GM18858 (cell line): Measurements from ENCODE around the gene WDR54.

Experiments
- ATAC-seq: cut with Tn5 transposase; IDR thresholded peaks from one replicate; pipeline ENCODE4 v1.9.1; 2021; ENCODE audit not compliant: unreplicated experiment

The WDR54 gene

DNA sequence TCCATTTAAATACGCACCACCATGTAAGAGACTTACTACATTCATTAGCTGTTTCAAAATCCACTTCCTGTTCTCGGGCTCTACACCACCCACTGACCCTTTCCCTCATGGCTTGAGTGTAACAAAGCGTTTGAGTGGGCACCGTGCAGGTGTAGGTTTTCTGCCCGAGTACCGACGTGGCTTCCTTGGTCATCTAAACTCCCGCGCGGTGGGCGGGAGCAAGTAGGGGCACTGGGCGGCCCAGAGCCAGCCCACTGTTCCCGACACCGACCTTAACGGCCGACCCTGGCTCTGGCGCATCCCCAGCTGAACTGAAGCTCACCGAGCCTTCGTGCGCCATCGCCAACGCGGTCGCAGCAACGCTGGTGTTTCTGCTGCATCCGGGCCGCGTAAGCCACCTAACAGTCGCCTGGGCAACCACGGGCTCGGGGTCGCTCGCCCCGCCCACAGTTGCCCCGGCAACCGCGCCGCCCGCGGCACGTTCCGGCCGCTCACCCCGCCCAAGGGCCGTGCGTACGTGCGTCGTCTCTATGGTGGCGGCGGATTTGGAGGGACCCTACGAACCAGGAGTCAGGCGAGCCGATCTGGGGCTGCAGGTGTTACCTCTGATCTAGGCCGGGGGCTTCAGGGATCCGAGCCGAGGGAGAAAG, at the start of gene WDR54, which contains the start of gene C2orf81:
Gene WDR54, plus strand, starts transcription at position 510 of the 650 bp plus-strand sequence. CDS start 424 bp downstream, outside the sequence.
Gene C2orf81, minus strand, starts transcription at position 399 of the 650 bp plus-strand sequence. Its CDS starts 59 bp downstream, at position 340.
- ATAC-seq: peak; percentile 88

GRCh38 chr2:74372674-74373073, 48.9 kb upstream of the WDR54 start:
- ATAC-seq: no peak

- ATAC-seq: no peak
Observed at GRCh38 chr2:74373221-74373676, 48.3 kb upstream of the WDR54 start.

GRCh38 chr2:74373985-74374384, 47.5 kb upstream of the WDR54 start:
- no peak for ATAC-seq

DNA sequence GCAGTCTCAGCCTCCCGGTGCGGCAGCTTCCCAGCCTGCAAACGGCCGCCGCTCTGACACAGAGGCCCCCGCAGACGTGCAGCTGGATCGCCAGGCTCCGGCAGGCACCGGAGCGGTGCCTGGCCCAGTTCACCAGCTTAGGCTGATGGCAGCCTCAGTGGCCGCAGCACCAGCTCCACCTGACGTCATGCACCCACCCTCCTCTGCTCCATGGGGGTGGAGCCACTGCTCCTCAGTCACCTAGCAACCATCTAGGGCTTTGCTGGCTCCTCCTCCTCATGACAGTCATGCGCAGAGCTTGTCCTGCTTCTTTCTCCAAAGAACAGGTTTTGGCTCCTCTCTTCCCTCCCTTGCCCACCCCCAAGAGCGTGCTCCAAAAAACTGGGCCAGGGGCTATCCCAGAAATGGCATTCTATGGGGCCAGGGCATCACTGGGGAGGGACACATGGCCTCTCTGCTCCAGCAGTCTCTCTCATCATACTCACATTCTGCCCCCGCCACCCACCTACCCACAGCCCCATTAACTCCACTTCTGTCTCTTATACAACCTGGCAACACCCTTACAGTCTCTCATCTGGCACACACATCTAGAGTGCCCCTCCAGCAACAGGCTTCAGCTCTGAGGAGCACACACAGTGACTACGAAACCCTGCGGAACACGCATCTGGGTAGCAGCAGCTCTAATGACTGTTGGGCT, 46.9 kb upstream of the WDR54 start:
- ATAC-seq: no peak

GRCh38 chr2:74375838-74376237, 45.7 kb upstream of the WDR54 start:
- no peak for ATAC-seq

DNA sequence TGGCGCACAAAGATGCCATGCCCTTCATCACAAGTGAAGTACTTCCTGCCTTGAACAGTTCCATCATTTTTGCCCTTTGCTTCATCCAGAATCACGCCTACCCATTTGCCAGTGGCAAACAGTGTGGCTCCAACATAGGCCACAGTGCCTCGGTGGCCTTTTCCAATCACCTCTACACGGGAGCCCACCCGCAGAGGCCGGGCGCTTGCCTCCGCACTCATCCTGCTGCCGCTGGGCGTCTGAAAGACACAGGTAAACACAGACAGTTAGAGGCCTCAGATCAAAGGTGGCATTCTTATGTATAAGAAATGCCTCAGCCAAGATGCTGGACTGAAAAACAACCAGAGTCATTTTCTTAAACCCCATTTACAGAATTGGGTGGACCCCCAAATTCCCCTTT, 43.5 kb upstream of the WDR54 start:
- no peak for ATAC-seq

- ATAC-seq: no peak
Observed at GRCh38 chr2:74379851-74380789, 41.4 kb upstream of the WDR54 start, which contains the start of gene DCTN1. TSS of gene DCTN1 (minus strand) at chr2:74380311. CDS start at chr2:74380037, 274 bp downstream.

- no peak for ATAC-seq
Observed at GRCh38 chr2:74381751-74382150, 39.8 kb upstream of the WDR54 start.

- no peak for ATAC-seq
Observed at GRCh38 chr2:74383254-74383653, 38.3 kb upstream of the WDR54 start.

DNA sequence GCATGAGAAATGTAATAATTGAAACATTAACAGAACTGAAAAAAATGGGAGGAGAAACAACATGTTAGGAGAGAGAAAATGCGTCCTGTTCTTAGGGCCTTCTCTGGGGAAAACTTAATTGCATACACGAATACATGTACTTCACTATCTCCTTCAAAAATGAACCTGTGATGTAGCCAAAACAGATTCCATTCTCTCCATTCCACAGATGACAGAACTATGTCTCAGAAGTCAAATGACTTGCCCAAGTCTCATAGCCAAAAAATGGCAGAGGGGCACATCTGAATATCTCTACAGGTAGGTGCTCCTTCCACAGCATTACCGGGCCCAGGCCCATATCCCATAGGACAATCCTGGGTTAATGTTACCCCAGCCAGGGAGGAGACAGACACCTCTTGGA, 37.5 kb upstream of the WDR54 start:
- no peak for ATAC-seq

DNA sequence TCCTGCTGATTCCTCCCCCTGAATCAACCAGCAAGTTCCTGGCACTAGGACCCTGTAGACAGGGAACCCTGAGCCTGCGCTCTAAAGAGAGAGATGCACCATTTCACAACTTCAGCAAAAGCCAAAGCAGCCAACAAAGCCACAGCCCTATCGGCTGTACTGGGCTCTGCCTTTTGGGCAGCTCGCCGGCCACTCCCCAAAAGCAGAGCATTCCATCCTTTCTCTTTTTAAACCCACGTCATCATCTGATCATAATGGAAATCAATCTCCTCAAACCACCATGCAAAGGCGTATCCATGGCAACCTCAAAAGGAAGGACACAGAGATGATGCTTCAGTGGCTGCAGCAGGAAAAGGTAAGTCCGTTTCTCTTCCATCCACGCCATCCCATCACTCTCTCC, 36.1 kb upstream of the WDR54 start:
- no peak for ATAC-seq

DNA sequence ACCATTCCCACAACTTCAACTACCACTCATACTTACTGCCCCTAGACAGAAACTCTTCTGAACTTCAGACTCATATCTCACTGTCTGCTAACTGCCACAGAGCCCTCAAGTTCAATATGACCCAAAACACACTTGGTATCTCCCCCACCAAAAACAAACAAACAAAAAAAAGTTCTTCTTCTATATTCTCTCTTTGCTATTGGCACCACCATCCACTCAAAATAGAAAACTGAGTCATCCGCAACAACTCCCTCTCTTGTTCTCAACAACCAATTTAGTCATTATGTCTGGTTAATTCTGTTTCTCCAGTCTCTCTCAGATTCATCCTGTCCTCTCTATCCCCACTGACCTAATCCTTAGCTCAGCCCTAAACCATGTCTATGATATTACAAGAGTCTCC, 34.2 kb upstream of the WDR54 start:
- ATAC-seq: no peak

DNA sequence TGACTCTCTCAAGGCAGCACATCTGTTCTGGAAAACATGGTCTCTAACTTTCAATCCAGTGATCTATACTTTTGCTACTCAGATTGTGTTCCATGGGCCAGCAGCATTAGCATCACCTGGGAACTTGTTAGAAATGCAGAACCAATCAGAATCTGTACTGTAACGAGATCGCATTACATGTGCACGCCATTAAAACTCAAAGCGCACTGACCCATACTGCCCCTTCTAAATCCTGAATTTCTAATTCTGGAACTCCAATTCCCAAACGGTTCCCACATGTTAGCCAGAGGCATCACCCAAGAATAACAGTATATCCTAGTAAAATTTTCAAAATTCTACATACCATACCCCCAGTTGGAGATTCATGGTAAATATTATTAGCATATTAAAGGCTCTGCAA, 30.9 kb upstream of the WDR54 start:
- no peak for ATAC-seq

- peak; percentile 16 for ATAC-seq
Observed at GRCh38 chr2:74391209-74391579, 30.3 kb upstream of the WDR54 start.

- ATAC-seq: peak; percentile 34
Observed at GRCh38 chr2:74391580-74392448, 29.7 kb upstream of the WDR54 start.

DNA sequence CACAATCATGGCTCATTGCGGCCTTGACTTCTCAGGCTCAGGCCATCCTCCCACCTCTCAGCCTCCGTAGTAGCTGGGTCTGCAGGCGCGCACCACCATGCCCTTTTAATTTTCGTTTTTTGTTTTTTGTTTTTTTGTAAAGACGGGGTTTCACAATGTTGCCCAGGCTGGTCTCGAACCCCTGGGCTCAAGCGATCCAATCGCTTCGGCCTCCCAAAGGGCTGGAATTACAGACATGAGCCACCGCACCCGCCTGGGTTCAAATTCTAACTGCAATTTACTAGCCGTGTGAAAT, 29.1 kb upstream of the WDR54 start:
- no peak for ATAC-seq

DNA sequence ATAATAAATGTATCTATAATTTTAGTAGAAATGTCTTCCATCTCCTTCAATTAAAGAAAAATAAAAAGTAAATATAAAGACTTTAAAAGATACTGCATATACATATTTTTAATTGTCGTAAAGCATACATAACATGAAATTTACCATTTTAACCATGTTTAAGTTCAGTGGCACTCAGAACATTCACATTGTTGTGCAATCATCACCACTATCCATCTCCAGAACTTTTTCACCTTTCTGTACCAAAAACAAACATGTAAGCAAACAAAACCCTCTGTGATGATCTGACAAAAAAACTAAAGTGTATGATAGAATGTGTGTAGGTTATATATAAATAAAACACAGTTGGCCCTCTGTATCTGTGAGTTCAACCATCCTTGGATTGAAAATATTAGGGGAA, 28.0 kb upstream of the WDR54 start:
- ATAC-seq: no peak

DNA sequence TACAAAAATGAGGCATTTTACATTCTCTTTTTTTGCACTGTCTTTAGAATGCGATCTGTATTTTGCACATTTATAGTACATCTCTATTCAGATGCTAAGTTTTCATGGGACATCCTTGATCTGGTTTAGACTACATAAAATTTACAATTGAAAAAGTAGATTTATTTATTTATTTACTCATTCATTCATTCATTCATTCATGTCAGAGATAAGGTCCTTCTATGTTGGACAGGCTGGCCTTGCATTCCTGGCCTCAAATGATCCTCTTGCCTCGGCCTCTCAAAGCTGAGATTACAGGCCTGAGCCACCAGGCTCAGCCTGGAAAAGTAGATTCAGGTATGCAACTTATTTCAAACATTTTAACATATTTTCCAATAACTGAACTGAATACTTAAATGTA, 25.4 kb upstream of the WDR54 start:
- no peak for ATAC-seq

GRCh38 chr2:74399785-74400184, 21.7 kb upstream of the WDR54 start:
- no peak for ATAC-seq

DNA sequence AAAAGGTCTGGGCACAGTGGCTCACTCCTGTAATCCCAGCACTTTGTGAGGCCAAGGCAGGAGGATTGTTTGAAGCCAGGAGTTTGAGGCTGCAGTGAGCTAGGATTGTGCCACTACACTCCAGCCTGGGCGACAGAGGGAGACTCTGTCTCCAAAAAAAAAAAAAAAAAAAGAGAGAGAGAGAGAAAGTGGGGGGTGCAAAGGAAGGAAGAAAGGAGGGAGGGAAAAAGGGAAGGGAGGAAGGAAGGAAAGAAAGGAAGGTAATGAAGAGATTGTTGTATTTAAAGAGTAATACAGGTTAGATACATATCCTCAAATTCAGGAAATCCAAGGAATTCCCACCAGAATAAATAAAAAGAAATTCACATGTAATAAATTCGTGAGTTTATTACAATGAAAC, 19.6 kb upstream of the WDR54 start:
- no peak for ATAC-seq
